ENCODE data around the gene SAC3D1.

- TF ChIP-seq CTCF (IDR thresholded peaks at IDR 0.05) (no peak), POLR2AphosphoS5 (IDR thresholded peaks at IDR 0.05; ENCODE audit: low read depth, low read length) (no peak), TCF7L2 (IDR thresholded peaks at IDR 0.05; ENCODE audit: low read depth, low read length) (no peak), REST (IDR thresholded peaks at IDR 0.05; ENCODE audit: insufficient read depth in 1 of 2, low read depth in 2 of 2, low read length in 1 of 2) (no peak)
These were observed 25.8 kb downstream of the SAC3D1 start for GRCh38 chr11:65066805-65067291.

All from Panc1 (cell line).